B cell (primary cell): ENCODE measurements around the gene DNAI1.

ENCODE experiments used
- EZH2 ChIP-seq: IDR thresholded peaks from 2 replicates; pipeline ENCODE4 v1.6.1; 2012; ENCODE audit warnings: borderline replicate concordance, low read depth, mild to moderate bottlenecking, moderate library complexity, low read length; ENCODE audit not compliant: insufficient read depth, poor library complexity, severe bottlenecking
- TF ChIP-seq, protein P1 (sequence below): fragments of 200-600 bp; IDR thresholded peaks from one replicate; pipeline ENCODE4 v1.8.0; 2022; ENCODE audit warnings: antibody characterized with exemption, mild to moderate bottlenecking

DNA sequence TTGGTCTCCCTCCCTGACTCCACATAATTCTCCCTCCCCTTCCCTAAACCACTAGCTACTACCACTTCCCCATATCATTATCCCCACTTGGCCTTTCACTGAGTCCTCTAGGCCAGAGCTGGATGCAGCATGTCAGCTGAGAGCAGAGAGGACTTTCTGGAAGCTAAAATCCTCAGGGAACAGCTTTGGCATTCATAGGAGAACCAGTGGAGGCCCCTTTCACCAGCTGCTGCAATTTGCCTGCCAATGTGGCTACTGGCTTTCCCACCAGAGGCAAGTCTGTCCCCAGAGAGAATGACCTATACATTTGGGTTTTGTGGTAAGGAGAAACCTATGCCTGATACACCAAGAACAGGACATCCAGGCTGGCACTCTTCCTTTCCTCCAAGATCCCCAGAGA lies 14.6 kb upstream of the DNAI1 start:
- TF ChIP-seq, protein P1, sequence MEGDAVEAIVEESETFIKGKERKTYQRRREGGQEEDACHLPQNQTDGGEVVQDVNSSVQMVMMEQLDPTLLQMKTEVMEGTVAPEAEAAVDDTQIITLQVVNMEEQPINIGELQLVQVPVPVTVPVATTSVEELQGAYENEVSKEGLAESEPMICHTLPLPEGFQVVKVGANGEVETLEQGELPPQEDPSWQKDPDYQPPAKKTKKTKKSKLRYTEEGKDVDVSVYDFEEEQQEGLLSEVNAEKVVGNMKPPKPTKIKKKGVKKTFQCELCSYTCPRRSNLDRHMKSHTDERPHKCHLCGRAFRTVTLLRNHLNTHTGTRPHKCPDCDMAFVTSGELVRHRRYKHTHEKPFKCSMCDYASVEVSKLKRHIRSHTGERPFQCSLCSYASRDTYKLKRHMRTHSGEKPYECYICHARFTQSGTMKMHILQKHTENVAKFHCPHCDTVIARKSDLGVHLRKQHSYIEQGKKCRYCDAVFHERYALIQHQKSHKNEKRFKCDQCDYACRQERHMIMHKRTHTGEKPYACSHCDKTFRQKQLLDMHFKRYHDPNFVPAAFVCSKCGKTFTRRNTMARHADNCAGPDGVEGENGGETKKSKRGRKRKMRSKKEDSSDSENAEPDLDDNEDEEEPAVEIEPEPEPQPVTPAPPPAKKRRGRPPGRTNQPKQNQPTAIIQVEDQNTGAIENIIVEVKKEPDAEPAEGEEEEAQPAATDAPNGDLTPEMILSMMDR = no peak
- TF ChIP-seq EZH2 = no peak
